Measurements from ENCODE around the gene PPFIA1.
"Not testable (repeated sequence)": the region's sequence is repeated elsewhere in the genome, so short reads cannot be mapped to it uniquely, and the experiment has no call there.

PPFIA1 gene

GRCh38 chr11:70250876-70251658 lies 19.4 kb upstream of the PPFIA1 start:
- no peak overlapping the region for H3K4me3 ChIP-seq (ENCODE audit: low read depth, low read length)
- TF ChIP-seq CTCF (IDR thresholded peaks at IDR 0.05; ENCODE audit: borderline replicate concordance, insufficient read depth, low read depth, low read length), result no peak

- TF ChIP-seq CTCF (IDR thresholded peaks at IDR 0.05; ENCODE audit: borderline replicate concordance, insufficient read depth, low read depth, low read length), result no peak
Measured at GRCh38 chr11:70251659-70252321, 18.7 kb upstream of the PPFIA1 start.

GRCh38 chr11:70252844-70253243 lies 17.6 kb upstream of the PPFIA1 start:
- no peak overlapping the region for H3K4me3 ChIP-seq (ENCODE audit: low read depth, low read length)
- no peak for TF ChIP-seq CTCF (IDR thresholded peaks at IDR 0.05; ENCODE audit: borderline replicate concordance, insufficient read depth, low read depth, low read length)

More at GRCh38 chr11:70251659-70252321, 18.7 kb upstream of the PPFIA1 start:
- no peak overlapping the region for H3K4me3 ChIP-seq (ENCODE audit: low read depth, low read length)

- no peak for TF ChIP-seq CTCF (IDR thresholded peaks at IDR 0.05; ENCODE audit: borderline replicate concordance, insufficient read depth, low read depth, low read length)
- no peak overlapping the region for H3K4me3 ChIP-seq (ENCODE audit: low read depth, low read length)
Measured at GRCh38 chr11:70255477-70256116, 14.9 kb upstream of the PPFIA1 start.

- H3K4me3 ChIP-seq (ENCODE audit: low read depth, low read length), result not testable (repeated sequence)
Measured at GRCh38 chr11:70259077-70259476, 11.4 kb upstream of the PPFIA1 start.

GRCh38 chr11:70262951-70263350 lies 7.5 kb upstream of the PPFIA1 start:
- no peak for TF ChIP-seq CTCF (IDR thresholded peaks at IDR 0.05; ENCODE audit: borderline replicate concordance, insufficient read depth, low read depth, low read length)

GRCh38 chr11:70263363-70263762 lies 7.1 kb upstream of the PPFIA1 start:
- TF ChIP-seq CTCF (IDR thresholded peaks at IDR 0.05; ENCODE audit: borderline replicate concordance, insufficient read depth, low read depth, low read length), result no peak
- H3K4me3 ChIP-seq (ENCODE audit: low read depth, low read length), result no peak overlapping the region

More at GRCh38 chr11:70262951-70263350, 7.5 kb upstream of the PPFIA1 start:
- H3K4me3 ChIP-seq (ENCODE audit: low read depth, low read length), result no peak overlapping the region
